ENCODE measurements around the gene CPNE8.

DNA sequence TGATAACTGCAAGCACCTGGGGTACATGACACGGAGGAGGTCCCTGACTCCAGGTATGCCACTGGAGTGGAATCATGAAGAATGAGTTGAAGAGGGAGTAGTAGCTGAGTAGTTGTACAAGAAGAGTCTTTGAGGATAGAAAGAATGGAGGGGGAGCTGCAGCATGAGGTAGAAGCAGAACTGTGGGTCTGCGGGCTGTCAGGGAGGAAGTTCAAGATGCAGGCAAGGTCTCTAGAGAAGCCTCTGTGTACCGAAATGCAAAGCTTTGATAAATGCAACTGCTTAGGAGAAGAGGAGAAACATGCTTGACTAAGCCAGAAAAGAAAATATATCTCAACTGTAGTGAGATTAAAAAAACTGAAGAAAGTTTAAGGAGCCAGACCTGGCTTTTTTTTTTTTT is 91.5 kb downstream of the CPNE8 start:
- TF ChIP-seq REST (IDR thresholded peaks at IDR 0.05; ENCODE audit: insufficient read depth in 1 of 2, low read depth in 2 of 2, low read length in 2 of 2) (no peak), TAF1 (IDR thresholded peaks at IDR 0.05; ENCODE audit: borderline replicate concordance, insufficient read depth, low read length) (no peak), POLR2AphosphoS5 (IDR thresholded peaks at IDR 0.05; ENCODE audit: low read depth, low read length) (no peak)

Data from PFSK-1 (cell line).